B cell (primary cell): ENCODE results near the gene ADAMTS2.

Experiments used
- CTCF ChIP-seq: fragments of 200-600 bp; IDR thresholded peaks from one replicate; pipeline ENCODE4 v1.8.0; 2022; ENCODE audit warnings: antibody characterized with exemption, mild to moderate bottlenecking
- EZH2 ChIP-seq: IDR thresholded peaks from 2 replicates; pipeline ENCODE4 v1.6.1; 2012; ENCODE audit warnings: borderline replicate concordance, low read depth, mild to moderate bottlenecking, moderate library complexity, low read length; ENCODE audit not compliant: insufficient read depth, poor library complexity, severe bottlenecking

- TF ChIP-seq CTCF (no peak), EZH2 (no peak)
These were observed 178.9 kb downstream of the ADAMTS2 start for GRCh38 chr5:179166171-179166885.
